Activated CD4-positive, alpha-beta T cell treated with anti-CD3 and anti-CD28 coated beads, Interleukin-10, Interleukin-2, amounts not matched to agents 100 ng/mL and 50 ng/mL, durations not matched to agents 16 hours and 8 hours (primary cell): ENCODE results near the gene CD300E.
A peak's percentile ranks its signal among the peaks of the same experiment; 100 is the strongest.
"Not testable (repeated sequence)": the region's sequence is repeated elsewhere in the genome, so short reads cannot be mapped to it uniquely, and the experiment has no call there.

Source experiments
- DNase-seq: peaks from one replicate; pipeline ENCODE4 v3.0.0-alpha.2; 2020

Gene CD300E, protein sequence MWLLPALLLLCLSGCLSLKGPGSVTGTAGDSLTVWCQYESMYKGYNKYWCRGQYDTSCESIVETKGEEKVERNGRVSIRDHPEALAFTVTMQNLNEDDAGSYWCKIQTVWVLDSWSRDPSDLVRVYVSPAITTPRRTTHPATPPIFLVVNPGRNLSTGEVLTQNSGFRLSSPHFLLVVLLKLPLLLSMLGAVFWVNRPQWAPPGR

DNA sequence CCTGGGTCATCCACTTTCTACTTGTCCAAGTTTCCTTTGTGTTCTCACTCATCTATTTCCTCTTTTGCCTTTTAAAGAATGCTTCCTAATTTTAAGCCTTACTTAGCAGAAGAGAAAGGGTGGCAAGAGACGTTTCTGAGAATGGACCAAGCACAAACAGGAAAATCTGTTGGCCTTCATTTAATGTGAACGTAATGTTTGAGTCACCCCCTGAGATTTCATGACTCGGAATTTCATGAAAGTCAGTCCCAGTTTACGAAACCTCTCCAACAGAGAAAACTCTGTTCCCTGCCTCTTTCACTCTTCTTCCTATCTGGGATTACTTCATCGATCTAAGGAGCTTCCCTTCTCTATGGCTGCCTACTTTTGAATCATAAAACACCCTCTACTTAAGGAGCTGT lies at the start of gene CD300E:
TSS of gene CD300E (minus strand) at position 46 of the 401 bp plus-strand sequence. CDS start 117 bp downstream, outside the sequence.
- DNase-seq, result no peak

- peak; percentile 64 for DNase-seq
These were observed 47.7 kb upstream of the CD300E start for GRCh38 chr17:74671031-74671771.

DNA sequence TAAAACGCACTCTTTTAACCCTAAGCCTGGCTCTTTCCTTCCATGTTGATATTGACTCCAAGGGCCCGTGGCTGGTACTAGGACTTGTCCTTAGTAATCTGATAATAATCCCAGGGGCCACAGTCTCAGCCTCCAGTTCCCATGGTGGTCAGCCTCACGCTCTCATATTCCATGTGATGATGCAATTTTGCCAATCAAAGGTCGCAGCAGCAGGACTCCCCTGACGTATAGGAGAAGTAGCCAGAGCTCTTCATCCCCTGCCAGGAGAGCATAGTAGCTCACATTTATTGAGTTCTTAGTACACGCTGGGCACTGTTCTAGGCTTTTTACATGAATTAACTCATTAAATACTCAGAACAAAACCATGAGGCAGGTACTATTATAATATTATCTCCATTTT lies 46.8 kb upstream of the CD300E start:
- no peak for DNase-seq

DNA sequence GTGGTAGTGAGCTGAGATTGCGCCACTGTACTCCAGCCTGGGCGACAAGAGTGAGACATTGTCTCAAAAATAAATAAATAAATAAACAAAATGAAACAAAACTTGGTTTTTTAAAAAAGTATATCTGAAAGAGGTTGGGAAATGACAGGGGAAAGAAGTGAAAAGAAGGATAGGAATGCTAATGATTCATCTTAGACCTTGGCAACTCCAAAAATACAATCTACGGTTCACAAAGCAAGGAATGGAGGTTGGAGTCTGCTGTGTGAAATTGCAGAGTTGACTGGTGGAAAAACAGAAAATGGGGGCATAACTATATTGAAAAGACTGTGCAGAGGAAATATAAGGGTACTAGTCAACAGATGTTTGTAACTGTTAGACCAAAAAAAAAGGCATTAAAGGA lies 40.0 kb upstream of the CD300E start:
- no peak for DNase-seq

- DNase-seq, result no peak
These were observed 36.4 kb upstream of the CD300E start for GRCh38 chr17:74659889-74660288.

DNA sequence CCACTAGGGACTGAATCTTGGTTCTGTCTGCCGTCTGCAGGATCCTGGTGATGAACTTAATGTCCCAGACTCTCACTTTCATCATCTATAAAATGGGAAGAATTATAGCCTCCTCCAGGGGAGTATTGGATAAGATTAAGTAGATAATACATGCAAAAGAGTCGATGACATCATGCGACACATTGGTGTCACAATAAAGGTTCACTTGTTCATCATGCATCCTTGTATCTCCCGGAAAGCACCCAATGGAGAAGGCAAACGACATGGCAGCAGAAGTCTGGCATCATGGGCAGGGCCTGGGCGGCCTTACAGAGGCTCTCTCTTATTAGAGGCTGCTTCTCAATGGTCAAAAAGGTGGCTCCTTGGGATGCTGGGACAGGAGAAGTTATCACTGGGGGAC lies 35.1 kb upstream of the CD300E start:
- DNase-seq, result no peak

DNA sequence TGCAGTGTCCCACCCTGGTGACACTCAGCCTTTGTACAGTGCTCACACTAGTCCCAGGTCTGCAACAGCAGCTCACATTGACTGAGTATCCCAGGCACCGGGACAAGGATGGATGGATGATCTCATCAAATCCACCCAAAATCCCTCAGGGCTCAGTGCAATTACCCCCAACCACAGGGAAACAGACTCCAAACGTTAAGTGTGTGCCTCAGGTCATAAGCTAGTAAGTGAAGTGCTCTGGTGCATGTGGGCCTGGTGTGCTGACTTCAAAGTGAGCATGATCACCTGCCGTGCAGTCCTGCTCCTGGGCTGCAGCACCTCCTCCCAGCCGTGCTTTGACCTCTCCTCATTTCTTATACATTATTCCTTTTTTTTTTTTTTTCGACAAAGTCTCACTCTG lies 31.2 kb upstream of the CD300E start:
- no peak for DNase-seq

GRCh38 chr17:74652020-74652419 lies 28.5 kb upstream of the CD300E start:
- DNase-seq, result no peak

GRCh38 chr17:74649909-74650308 lies 26.4 kb upstream of the CD300E start:
- DNase-seq, result no peak

GRCh38 chr17:74647871-74648672 lies 24.5 kb upstream of the CD300E start:
- no peak for DNase-seq

- peak; percentile 41 for DNase-seq
These were observed 22.7 kb upstream of the CD300E start for GRCh38 chr17:74646231-74646630.

DNA sequence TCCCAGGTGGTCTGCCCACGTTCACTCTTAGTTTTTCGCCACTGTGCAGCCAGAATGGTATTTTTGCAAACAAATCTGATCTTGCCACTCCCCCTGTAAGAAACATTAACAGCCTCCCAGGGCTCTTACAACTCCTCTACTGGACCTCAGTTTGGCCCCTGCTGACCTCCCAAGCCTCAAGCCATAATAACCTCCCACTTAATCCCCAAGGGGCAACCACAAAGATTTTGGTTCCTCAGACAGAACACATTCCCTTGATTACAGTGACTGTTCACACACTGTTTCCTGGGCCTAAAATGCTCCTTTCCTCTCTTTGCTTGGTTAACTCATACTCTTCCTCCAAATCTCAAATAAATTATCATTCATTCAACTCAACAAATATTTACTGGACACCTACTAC lies 21.5 kb upstream of the CD300E start:
- no peak for DNase-seq

DNA sequence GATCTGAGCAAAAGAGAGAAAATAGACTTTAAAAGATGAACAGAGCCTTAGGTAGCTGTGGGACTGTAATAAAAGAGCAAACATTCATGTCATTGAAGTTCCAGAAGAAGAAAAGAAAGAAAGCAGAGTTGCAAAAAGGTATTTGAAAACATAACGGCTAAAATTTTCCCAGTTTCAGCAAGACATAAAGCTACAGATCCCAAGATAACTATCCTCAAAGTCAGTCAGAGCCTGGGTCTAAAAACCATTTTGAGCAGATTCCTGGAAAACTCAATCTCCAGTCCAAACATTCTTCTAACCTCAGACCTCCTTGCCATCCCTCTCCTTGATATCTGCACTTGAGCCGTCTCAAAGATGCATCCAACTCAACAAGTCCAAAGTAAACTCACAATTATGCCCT lies 20.9 kb upstream of the CD300E start:
- DNase-seq, result no peak

- no peak for DNase-seq
These were observed 20.3 kb upstream of the CD300E start for GRCh38 chr17:74643826-74644225.

DNA sequence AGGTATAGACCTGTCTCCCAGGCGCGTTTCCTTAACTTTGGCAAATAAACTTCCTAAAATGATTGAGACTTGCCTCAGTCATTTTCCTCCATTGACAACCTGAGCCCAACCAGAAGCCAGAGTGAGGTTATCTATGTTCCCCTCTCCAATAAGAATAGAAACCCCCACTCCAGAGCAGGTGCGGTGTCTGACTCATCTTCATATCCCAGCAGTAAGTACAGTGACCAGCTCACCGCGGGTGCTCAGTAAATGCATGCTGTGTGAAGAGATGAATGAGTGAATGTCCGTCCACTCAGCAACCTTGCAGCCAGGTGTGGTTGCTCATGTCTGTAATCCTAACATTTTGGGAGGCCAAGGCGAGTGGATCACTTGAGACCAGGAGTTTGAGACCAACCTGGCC lies 19.5 kb upstream of the CD300E start:
- DNase-seq, result no peak

DNA sequence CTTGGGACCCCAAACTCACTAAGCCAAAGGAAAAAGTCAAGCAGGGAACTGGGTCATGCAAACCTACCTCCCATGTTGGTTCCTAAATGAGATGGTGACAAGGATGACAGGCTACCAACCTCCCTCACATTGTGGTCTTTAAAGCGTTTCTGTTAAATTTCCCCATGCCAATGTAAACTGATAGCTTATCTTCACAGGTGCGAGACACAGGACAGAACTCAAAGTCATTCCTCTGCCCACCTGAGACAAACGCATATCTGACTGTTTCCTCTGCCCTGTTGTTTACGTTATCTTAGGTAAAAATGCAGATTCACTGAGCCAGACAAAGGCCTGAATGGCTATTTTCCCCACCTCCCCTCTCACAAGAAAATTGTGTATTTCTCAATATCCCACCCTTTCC lies 19.0 kb upstream of the CD300E start:
- DNase-seq, result no peak

- DNase-seq, result no peak
These were observed 18.4 kb upstream of the CD300E start for GRCh38 chr17:74641958-74642298.

DNA sequence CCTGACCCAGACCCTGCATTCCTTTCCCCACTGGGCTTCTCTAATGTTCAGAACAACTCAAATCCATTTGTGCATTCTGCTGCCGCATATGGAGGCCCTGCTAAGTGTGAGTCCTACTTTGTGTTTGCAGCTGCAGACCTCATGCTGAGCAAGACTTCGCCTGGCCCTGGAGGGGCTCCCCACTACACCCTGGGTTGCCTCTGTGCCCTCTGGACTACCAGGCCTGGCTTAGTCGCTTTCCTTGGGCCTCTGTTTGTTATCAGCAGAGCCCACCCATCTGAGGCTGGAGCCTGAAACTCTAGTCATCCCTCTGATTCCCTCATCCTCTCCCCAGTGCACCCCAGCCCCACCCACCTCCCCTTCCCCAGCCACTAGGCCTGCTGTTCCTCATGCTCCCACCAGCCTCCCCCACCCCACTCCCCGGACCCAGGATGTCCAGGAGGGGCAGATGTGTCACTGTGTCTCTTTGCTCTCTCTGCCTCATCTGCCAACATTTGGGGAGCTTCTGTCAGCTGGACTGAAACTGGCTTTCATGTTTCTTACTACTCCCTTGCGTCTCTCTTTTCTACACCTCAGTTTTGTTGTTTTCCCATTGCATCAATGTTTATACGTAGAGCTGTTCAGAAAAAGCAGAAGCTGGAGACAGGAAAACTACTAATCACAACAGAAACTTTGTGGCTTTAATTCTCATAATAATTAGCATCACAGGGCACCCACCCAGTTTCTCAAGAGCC lies 17.9 kb upstream of the CD300E start:
- DNase-seq, result no peak

GRCh38 chr17:74639704-74640151 lies 16.2 kb upstream of the CD300E start:
- DNase-seq, result peak; percentile 63

DNA sequence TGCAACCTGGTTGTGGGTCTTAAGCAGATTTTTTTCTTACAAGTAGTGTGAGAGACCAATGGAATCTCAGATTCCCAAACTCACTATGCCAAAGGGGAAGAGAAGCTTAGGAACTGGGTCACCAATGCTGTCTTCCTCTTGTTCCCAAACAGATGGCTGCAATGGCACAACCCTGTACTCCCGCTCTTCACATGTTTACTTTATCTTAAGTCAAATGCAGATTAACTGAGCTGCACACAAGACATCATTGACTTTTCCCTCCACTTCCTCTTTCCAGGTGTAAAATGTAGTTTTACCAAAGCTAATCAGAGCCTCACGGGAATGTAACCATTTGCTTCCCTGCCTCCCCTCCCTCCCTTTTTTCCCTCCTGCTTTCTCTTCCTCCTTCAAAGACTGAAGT lies 14.4 kb upstream of the CD300E start:
- no peak for DNase-seq

- DNase-seq, result no peak
These were observed 13.7 kb upstream of the CD300E start for GRCh38 chr17:74637265-74637664.

DNA sequence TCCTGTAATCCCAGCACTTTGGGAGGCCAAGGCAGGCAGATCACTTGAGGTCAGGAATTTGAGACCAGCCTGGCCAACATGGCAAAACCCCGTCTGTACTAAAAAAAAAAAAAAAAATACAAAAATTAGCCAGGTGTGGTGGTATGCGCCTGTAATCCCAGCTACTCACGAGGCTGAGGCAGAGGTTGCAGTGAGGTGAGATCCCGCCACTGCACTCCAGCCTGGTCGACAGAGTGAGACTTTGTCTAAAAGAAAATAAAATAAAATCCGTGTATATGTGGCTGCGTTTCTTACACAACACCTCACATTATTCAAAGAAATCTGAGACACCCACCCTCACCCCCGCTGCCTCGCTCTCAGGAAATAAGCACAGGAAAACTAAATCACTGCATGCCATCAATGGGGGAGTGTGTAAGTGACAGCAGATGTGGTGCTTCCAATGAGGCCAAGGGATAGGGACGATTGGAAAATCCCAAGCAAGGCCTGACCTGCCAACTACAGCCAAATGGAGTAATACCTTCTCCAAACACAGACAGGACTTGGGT lies 13.1 kb upstream of the CD300E start:
- DNase-seq, result not testable (repeated sequence)

DNA sequence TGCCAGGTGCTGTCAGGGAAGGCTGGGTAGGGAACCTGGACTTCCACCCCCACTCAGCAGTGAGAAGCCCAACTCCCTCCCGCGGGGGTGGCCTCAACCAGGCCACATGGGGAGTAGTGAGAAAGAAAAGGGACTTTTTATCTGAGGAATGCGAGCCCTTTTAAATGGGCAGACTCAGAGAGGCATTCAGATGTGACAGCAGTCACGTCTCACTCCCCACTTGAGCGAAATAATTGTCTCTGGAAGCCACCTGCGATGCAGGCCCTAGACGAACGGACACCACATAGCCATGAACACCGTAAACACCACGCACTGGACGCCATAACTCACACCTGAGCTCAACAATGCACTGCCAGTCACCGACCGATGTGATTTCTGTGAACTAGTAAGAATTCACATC lies 11.9 kb upstream of the CD300E start:
- DNase-seq, result no peak
